ENCODE data around the gene RGS21. TPM values are rescaled to one million over a fixed set of nuclear protein-coding genes. Genes with fewer than 3 reads are reported as not detected.

The RGS21 gene
- total RNA-seq, 1 experiment from 2014 or later, result not detected

DNA sequence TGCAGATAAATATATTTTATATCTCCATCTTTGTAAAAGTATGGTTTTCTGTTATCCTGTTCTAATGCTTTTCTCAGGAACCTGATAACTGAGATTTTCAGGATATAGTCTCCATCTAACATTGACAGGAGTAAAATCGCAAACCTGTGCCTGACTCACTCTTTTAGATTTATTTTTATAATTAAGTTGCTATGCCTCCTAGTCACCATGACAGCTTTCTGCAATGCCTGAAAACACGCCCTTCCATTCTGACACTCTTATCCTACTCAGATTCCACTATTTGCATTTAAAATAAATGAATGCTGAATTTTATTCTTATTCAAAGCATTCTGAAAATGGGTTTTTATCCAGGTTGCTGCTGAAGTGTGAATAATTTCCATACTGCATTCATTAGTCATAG is 62.8 kb downstream of the RGS21 start:
- no peaks in the 10 kb centered on the region for H3K9me3 ChIP-seq (ENCODE audit: control insufficient read depth in 1 of 2, insufficient read depth in 1 of 2, low read depth in 1 of 2, low read length in 2 of 2)
- H3K9me2 ChIP-seq (ENCODE audit: insufficient read depth), result no peaks in the 10 kb centered on the region
- no TSS peak for BruUV-seq (replicated peaks)
- H3K4me1 ChIP-seq (ENCODE audit: control insufficient read depth in 1 of 2, insufficient read depth in 2 of 2, low read length in 2 of 2), result no peaks in the 10 kb centered on the region
- TF ChIP-seq SP1 (IDR thresholded peaks at IDR 0.05; ENCODE audit: low read depth) (no peak), EZH2 (IDR thresholded peaks at IDR 0.05) (no peak), POLR2AphosphoS5 (IDR thresholded peaks at IDR 0.05; ENCODE audit: low read depth, low read length) (no peak)
- H3K9ac ChIP-seq (ENCODE audit: low read length), result no peak overlapping the region
- ChIA-PET POLR2A (no interaction called here), CTCF (no interaction called here), RAD21 (ENCODE audit: low non-redundant PET in 1 of 2, low total read pairs in 2 of 2, uncharacterized antibody in 2 of 2, unreplicated experiment in 2 of 2) (no interaction called here)
- no peak overlapping the region for H2AFZ ChIP-seq (ENCODE audit: low read depth, low read length, poor library complexity, severe bottlenecking)
- no peaks in the 10 kb centered on the region for H4K20me1 ChIP-seq (ENCODE audit: insufficient read depth)
- no peaks in the 10 kb centered on the region for H3K36me3 ChIP-seq (ENCODE audit: control insufficient read depth in 1 of 2, insufficient read depth in 2 of 2, low read length in 2 of 2)
- no peaks in the 10 kb centered on the region for H3K27me3 ChIP-seq (ENCODE audit: insufficient read depth, low read length)
- DNase-seq (ENCODE audit: low read depth, low spot score) (no peak), ATAC-seq (no peak)
- no peak overlapping the region for H3K4me2 ChIP-seq (ENCODE audit: low read length)
- intact Hi-C loops (cut with micrococcal nuclease), result loop anchor here (5.0 kb wide), 1 partner anchor 1323 kb away; no protein-coding TSS in a partner anchor
- H3K79me2 ChIP-seq (ENCODE audit: insufficient read depth, low read length), result no peaks in the 10 kb centered on the region
- H3K27ac ChIP-seq (ENCODE audit: low read depth, low read length), result no peak overlapping the region
- H3K4me3 ChIP-seq (replicated peaks in 1 of 2; ENCODE audit: low read depth in 1 of 2, low read length in 2 of 2), result no peak overlapping the region

- Histone ChIP-seq H3K27me3 (ENCODE audit: insufficient read depth, low read length) (no peaks in the 10 kb centered on the region), H3K4me2 (ENCODE audit: low read length) (no peak overlapping the region), H3K79me2 (ENCODE audit: insufficient read depth, low read length) (no peaks in the 10 kb centered on the region), H3K9me3 (ENCODE audit: control insufficient read depth in 1 of 2, insufficient read depth in 1 of 2, low read depth in 1 of 2, low read length in 2 of 2) (no peaks in the 10 kb centered on the region), H3K4me3 (replicated peaks in 1 of 2; ENCODE audit: low read depth in 1 of 2, low read length in 2 of 2) (no peak overlapping the region), H4K20me1 (ENCODE audit: insufficient read depth) (no peaks in the 10 kb centered on the region), H3K9me2 (ENCODE audit: insufficient read depth) (no peaks in the 10 kb centered on the region), H3K36me3 (ENCODE audit: control insufficient read depth in 1 of 2, insufficient read depth in 2 of 2, low read length in 2 of 2) (no peaks in the 10 kb centered on the region), H2AFZ (ENCODE audit: low read depth, low read length, poor library complexity, severe bottlenecking) (no peak overlapping the region), H3K4me1 (ENCODE audit: control insufficient read depth in 1 of 2, insufficient read depth in 2 of 2, low read length in 2 of 2) (no peaks in the 10 kb centered on the region), H3K9ac (ENCODE audit: low read length) (no peak overlapping the region), H3K27ac (ENCODE audit: low read depth, low read length) (no peak overlapping the region)
- no peak for TF ChIP-seq JUND (IDR thresholded peaks at IDR 0.05)
- TF ChIP-seq, protein P1, sequence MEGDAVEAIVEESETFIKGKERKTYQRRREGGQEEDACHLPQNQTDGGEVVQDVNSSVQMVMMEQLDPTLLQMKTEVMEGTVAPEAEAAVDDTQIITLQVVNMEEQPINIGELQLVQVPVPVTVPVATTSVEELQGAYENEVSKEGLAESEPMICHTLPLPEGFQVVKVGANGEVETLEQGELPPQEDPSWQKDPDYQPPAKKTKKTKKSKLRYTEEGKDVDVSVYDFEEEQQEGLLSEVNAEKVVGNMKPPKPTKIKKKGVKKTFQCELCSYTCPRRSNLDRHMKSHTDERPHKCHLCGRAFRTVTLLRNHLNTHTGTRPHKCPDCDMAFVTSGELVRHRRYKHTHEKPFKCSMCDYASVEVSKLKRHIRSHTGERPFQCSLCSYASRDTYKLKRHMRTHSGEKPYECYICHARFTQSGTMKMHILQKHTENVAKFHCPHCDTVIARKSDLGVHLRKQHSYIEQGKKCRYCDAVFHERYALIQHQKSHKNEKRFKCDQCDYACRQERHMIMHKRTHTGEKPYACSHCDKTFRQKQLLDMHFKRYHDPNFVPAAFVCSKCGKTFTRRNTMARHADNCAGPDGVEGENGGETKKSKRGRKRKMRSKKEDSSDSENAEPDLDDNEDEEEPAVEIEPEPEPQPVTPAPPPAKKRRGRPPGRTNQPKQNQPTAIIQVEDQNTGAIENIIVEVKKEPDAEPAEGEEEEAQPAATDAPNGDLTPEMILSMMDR (IDR thresholded peaks at IDR 0.05 in 2 of 3, conservative IDR thresholded peaks at IDR 0.05 in 1 of 3; ENCODE audit: borderline replicate concordance in 1 of 3, insufficient read depth in 1 of 3, low read depth in 2 of 3, low read length in 2 of 3), result 0 out of 6 replicates have a peak, but pooled peaks of 2 of the 3 experiments have one; percentile 8 to 18
- no TSS peak for BruUV-seq (replicated peaks)
- no peak for ATAC-seq
- ChIA-PET RAD21 (ENCODE audit: low non-redundant PET in 1 of 2, low total read pairs in 2 of 2, uncharacterized antibody in 2 of 2, unreplicated experiment in 2 of 2) (no interaction called here), POLR2A (no interaction called here), CTCF (no interaction called here)
- no peak for DNase-seq (ENCODE audit: low read depth, low spot score)
- intact Hi-C loops (cut with micrococcal nuclease), result no loop called here
Measured at GRCh38 chr1:192382758-192383157, 66.0 kb downstream of the RGS21 start.
